Measurements from ENCODE around the gene MFAP3. TPM values are rescaled to one million over a fixed set of nuclear protein-coding genes. Genes with fewer than 3 reads are reported as not detected.
A peak's percentile ranks its signal among the peaks of the same experiment; 100 is the strongest.

Gene MFAP3
- total RNA-seq, 1 experiment from 2014 or later, result 21.4 TPM

- DNase-seq (ENCODE audit: low spot score), result peak; percentile 88
- Histone ChIP-seq H3K4me3 (ENCODE audit: low read depth, low read length, poor library complexity, severe bottlenecking) (no peak overlapping the region), H3K9me3 (ENCODE audit: low read depth, low read length, poor library complexity, severe bottlenecking) (no peaks in the 10 kb centered on the region), H3K27me3 (replicated peaks; ENCODE audit: insufficient read depth, low read depth, low read length, poor library complexity) (no peaks in the 10 kb centered on the region), H3K36me3 (ENCODE audit: insufficient read depth, low read length, poor library complexity, severe bottlenecking) (no peaks in the 10 kb centered on the region), H3K27ac (ENCODE audit: low read depth, low read length, poor library complexity, severe bottlenecking) (no peak overlapping the region), H3K4me1 (ENCODE audit: insufficient read depth, low read length, poor library complexity, severe bottlenecking) (peaks cover 54% of the 10 kb centered on the region)
- ChIA-PET POLR2A (ENCODE audit: low non-redundant PET) (no interaction called here), CTCF (no interaction called here)
- BruUV-seq (replicated peaks), result no TSS peak
- no peak for TF ChIP-seq EZH2 (IDR thresholded peaks at IDR 0.05; ENCODE audit: borderline replicate concordance, low read depth, low read length, poor library complexity, severe bottlenecking)
- TF ChIP-seq CTCF (conservative IDR thresholded peaks at IDR 0.05; ENCODE audit: low read depth, low read length), result no peak
- intact Hi-C loops (cut with micrococcal nuclease; ENCODE audit: unreplicated experiment), result no loop called here
These were observed 48.5 kb downstream of the MFAP3 start for GRCh38 chr5:154087260-154087659.

- no TSS peak for BruUV-seq (replicated peaks)
- Histone ChIP-seq H3K27me3 (replicated peaks; ENCODE audit: insufficient read depth, low read depth, low read length, poor library complexity) (no peaks in the 10 kb centered on the region), H3K9me3 (ENCODE audit: low read depth, low read length, poor library complexity, severe bottlenecking) (no peaks in the 10 kb centered on the region), H3K27ac (ENCODE audit: low read depth, low read length, poor library complexity, severe bottlenecking) (no peak overlapping the region), H3K36me3 (ENCODE audit: insufficient read depth, low read length, poor library complexity, severe bottlenecking) (no peaks in the 10 kb centered on the region), H3K4me3 (ENCODE audit: low read depth, low read length, poor library complexity, severe bottlenecking) (no peak overlapping the region), H3K4me1 (ENCODE audit: insufficient read depth, low read length, poor library complexity, severe bottlenecking) (peaks cover 57% of the 10 kb centered on the region)
- DNase-seq (ENCODE audit: low spot score), result no peak
- intact Hi-C loops (cut with micrococcal nuclease; ENCODE audit: unreplicated experiment), result no loop called here
- ChIA-PET POLR2A (ENCODE audit: low non-redundant PET) (no interaction called here), CTCF (no interaction called here)
- no peak for TF ChIP-seq EZH2 (IDR thresholded peaks at IDR 0.05; ENCODE audit: borderline replicate concordance, low read depth, low read length, poor library complexity, severe bottlenecking)
- no peak for TF ChIP-seq CTCF (conservative IDR thresholded peaks at IDR 0.05; ENCODE audit: low read depth, low read length)
These were observed 50.0 kb downstream of the MFAP3 start for GRCh38 chr5:154088801-154089200.

GRCh38 chr5:154090656-154091055 is 51.9 kb downstream of the MFAP3 start:
- ChIA-PET POLR2A (ENCODE audit: low non-redundant PET) (interaction anchor here (0.6 kb wide), 1 partner anchor 650 kb away, joined by 3 read pairs; no protein-coding TSS in a partner anchor), CTCF (no interaction called here)
- Histone ChIP-seq H3K36me3 (ENCODE audit: insufficient read depth, low read length, poor library complexity, severe bottlenecking) (no peaks in the 10 kb centered on the region), H3K27me3 (replicated peaks; ENCODE audit: insufficient read depth, low read depth, low read length, poor library complexity) (no peaks in the 10 kb centered on the region), H3K4me3 (ENCODE audit: low read depth, low read length, poor library complexity, severe bottlenecking) (no peak overlapping the region), H3K4me1 (ENCODE audit: insufficient read depth, low read length, poor library complexity, severe bottlenecking) (peaks cover 44% of the 10 kb centered on the region), H3K27ac (ENCODE audit: low read depth, low read length, poor library complexity, severe bottlenecking) (no peak overlapping the region), H3K9me3 (ENCODE audit: low read depth, low read length, poor library complexity, severe bottlenecking) (no peaks in the 10 kb centered on the region)
- no TSS peak for BruUV-seq (replicated peaks)
- intact Hi-C loops (cut with micrococcal nuclease; ENCODE audit: unreplicated experiment), result no loop called here
- TF ChIP-seq CTCF (conservative IDR thresholded peaks at IDR 0.05; ENCODE audit: low read depth, low read length), result no peak
- no peak for DNase-seq (ENCODE audit: low spot score)
